PC-3 (cell line): ENCODE measurements around the gene IFT122. TPM values are rescaled to one million over a fixed set of nuclear protein-coding genes. Genes with fewer than 3 reads are reported as not detected.
"Not testable (repeated sequence)": the region's sequence is repeated elsewhere in the genome, so short reads cannot be mapped to it uniquely, and the experiment has no call there.

Source experiments
- ATAC-seq: fragments of 200-7000 bp; cut with Tn5 transposase; 2 replicates; pipeline ENCODE4 v1.9.1; 2020; ENCODE audit warnings: mild to moderate bottlenecking, moderate library complexity
- BruUV-seq: library from RNA; stranded (reverse); fragments of 400-500 nt; replicated peaks from 2 replicates; lab custom pipeline; 2021; lab: Mats Ljungman, UMichigan
- CTCF ChIA-PET: fragments of 300-600 bp; sonication (Branson Sonifier 250); formaldehyde crosslinking; loops from one replicate; lab custom pipeline; 2022; ENCODE audit warnings: antibody characterized with exemption; lab: Charles Lee
- POLR2A ChIA-PET: fragments of 300-600 bp; sonication (Branson Sonifier 250); formaldehyde crosslinking; loops from one replicate; lab custom pipeline; 2022; ENCODE audit warnings: antibody characterized with exemption; ENCODE audit not compliant: unreplicated experiment; lab: Charles Lee
- DNase-seq: peaks from one replicate; pipeline ENCODE4 v3.0.0-alpha.2; 2015
- H2AFZ ChIP-seq: fragments of 300-600 bp; sonication (generic); 2 replicates; pipeline ENCODE4 v1.6.0; 2016; ENCODE audit warnings: antibody characterized with exemption, low read length
- H3F3A ChIP-seq: fragments of 300-600 bp; sonication (generic); one replicate; pipeline ENCODE4 v1.6.0; 2017; ENCODE audit warnings: antibody characterized with exemption, low read length, control low read depth, mild to moderate bottlenecking; ENCODE audit not compliant: unreplicated experiment
- H3K27ac ChIP-seq: fragments of 300-600 bp; sonication (generic); 2 replicates; pipeline ENCODE4 v1.5.1; 2016; ENCODE audit warnings: mild to moderate bottlenecking, low read length
- H3K27me3 ChIP-seq: fragments of 300-600 bp; sonication (generic); 2 replicates; pipeline ENCODE4 v1.6.1; 2016; ENCODE audit warnings: low read length, mixed read lengths
- H3K36me3 ChIP-seq: fragments of 300-600 bp; sonication (generic); 2 replicates; pipeline ENCODE4 v1.6.1; 2016; ENCODE audit warnings: low read depth, mixed run types, low read length, mixed read lengths
- H3K4me1 ChIP-seq: fragments of 300-600 bp; sonication (generic); 2 replicates; pipeline ENCODE4 v1.5.1; 2016; ENCODE audit warnings: low read length; ENCODE audit not compliant: insufficient read depth
- H3K4me2 ChIP-seq: fragments of 300-600 bp; sonication (generic); 2 replicates; pipeline ENCODE4 v1.6.0; 2016; ENCODE audit warnings: low read length
- H3K4me3 ChIP-seq: fragments of 300-600 bp; sonication (generic); 2 replicates; pipeline ENCODE4 v1.5.1; 2016; ENCODE audit warnings: mild to moderate bottlenecking, low read length, mixed read lengths
- H3K79me2 ChIP-seq: fragments of 300-600 bp; sonication (generic); 2 replicates; pipeline ENCODE4 v1.6.1; 2017; ENCODE audit warnings: low read length, mixed read lengths
- H3K9ac ChIP-seq: fragments of 300-600 bp; sonication (generic); 2 replicates; pipeline ENCODE4 v1.6.0; 2016; ENCODE audit warnings: mild to moderate bottlenecking, low read length
- H3K9me2 ChIP-seq: fragments of 300-600 bp; sonication (generic); replicated peaks from 2 replicates; pipeline ENCODE4 v1.6.1; 2016; ENCODE audit warnings: mixed run types, low read length, mixed read lengths
- H3K9me3 ChIP-seq: fragments of 300-600 bp; sonication (generic); 2 replicates; pipeline ENCODE4 v1.6.1; 2016; ENCODE audit warnings: low read length, mixed read lengths
- H4K20me1 ChIP-seq: fragments of 300-600 bp; sonication (generic); 2 replicates; pipeline ENCODE4 v1.6.1; 2016; ENCODE audit warnings: low read length, mixed read lengths
- CTCF ChIP-seq: fragments of 300-600 bp; sonication (generic); conservative IDR thresholded peaks from 2 replicates; pipeline ENCODE4 v1.5.1; 2017; ENCODE audit warnings: antibody characterized with exemption, low read depth, mild to moderate bottlenecking, low read length
- EZH2 ChIP-seq: fragments of 300-600 bp; sonication (generic); IDR thresholded peaks from one replicate; pipeline ENCODE4 v1.6.1; 2017; ENCODE audit warnings: antibody characterized with exemption, mild to moderate bottlenecking, low read length; ENCODE audit not compliant: unreplicated experiment
- EZH2phosphoT487 ChIP-seq: fragments of 300-600 bp; sonication (generic); IDR thresholded peaks from 2 replicates; pipeline ENCODE4 v1.6.1; 2018; ENCODE audit warnings: mild to moderate bottlenecking, antibody characterized with exemption, low read length, borderline replicate concordance
- intact Hi-C: fragments of 100-400 bp; cut with micrococcal nuclease; formaldehyde crosslinking; loops from 2 replicates; pipeline ENCODE4 v1.9.0; 2023
- total RNA-seq: library from RNA; depleted of rRNA; stranded (reverse); fragments of >200 nt; gene quantifications from 2 replicates; pipeline ENCODE4 v1.2.3, GENCODE V29; 2014

The IFT122 gene
- total RNA-seq, 1 experiment from 2014 or later, result 10.2 TPM

GRCh38 chr3:129475863-129476262, 35.8 kb downstream of the IFT122 start:
- no peaks in the 10 kb centered on the region for H3K79me2 ChIP-seq
- H4K20me1 ChIP-seq, result no peaks in the 10 kb centered on the region
- no peaks in the 10 kb centered on the region for H3K27me3 ChIP-seq
- no peak overlapping the region for H3K27ac ChIP-seq
- DNase-seq, result no peak
- H3K4me2 ChIP-seq, result no peak overlapping the region
- no peak for ATAC-seq
- no peaks in the 10 kb centered on the region for H3K9me3 ChIP-seq
- H3K4me3 ChIP-seq, result no peak overlapping the region
- no TSS peak for BruUV-seq
- intact Hi-C loops, result no loop called here
- ChIA-PET POLR2A (no interaction called here), CTCF (interaction anchor here (0.6 kb wide), 1 partner anchor 14 kb away, joined by 3 read pairs; no protein-coding TSS in a partner anchor)
- no peaks in the 10 kb centered on the region for H3K9me2 ChIP-seq
- H3K9ac ChIP-seq, result no peak overlapping the region
- H3K4me1 ChIP-seq, result no peaks in the 10 kb centered on the region
- H2AFZ ChIP-seq, result no peak overlapping the region
- H3K36me3 ChIP-seq, result no peaks in the 10 kb centered on the region
- no peaks in the 10 kb centered on the region for H3F3A ChIP-seq
- TF ChIP-seq CTCF (no peak), EZH2 (no peak), EZH2phosphoT487 (no peak)

- H2AFZ ChIP-seq, result no peak overlapping the region
- no peaks in the 10 kb centered on the region for H3K36me3 ChIP-seq
- POLR2A ChIA-PET, result no interaction called here
- H3K9me3 ChIP-seq, result no peaks in the 10 kb centered on the region
- CTCF ChIA-PET, result no interaction called here
- H3K4me2 ChIP-seq, result no peak overlapping the region
- BruUV-seq, result no TSS peak
- H4K20me1 ChIP-seq, result no peaks in the 10 kb centered on the region
- no peak overlapping the region for H3K4me3 ChIP-seq
- H3K27me3 ChIP-seq, result no peaks in the 10 kb centered on the region
- no peaks in the 10 kb centered on the region for H3K4me1 ChIP-seq
- H3K9ac ChIP-seq, result no peak overlapping the region
- TF ChIP-seq CTCF, result no peak
- no peak for TF ChIP-seq EZH2phosphoT487
- TF ChIP-seq EZH2, result no peak
- no peaks in the 10 kb centered on the region for H3K79me2 ChIP-seq
- no peaks in the 10 kb centered on the region for H3F3A ChIP-seq
- no peaks in the 10 kb centered on the region for H3K9me2 ChIP-seq
- no peak for ATAC-seq
- H3K27ac ChIP-seq, result no peak overlapping the region
- intact Hi-C loops, result no loop called here
- DNase-seq, result no peak
Observed at GRCh38 chr3:129476586-129476985, 36.6 kb downstream of the IFT122 start.

GRCh38 chr3:129481225-129481765, 41.3 kb downstream of the IFT122 start:
- H3K9ac ChIP-seq, H3K4me2 ChIP-seq, ATAC-seq, H2AFZ ChIP-seq, H3K79me2 ChIP-seq, BruUV-seq, CTCF ChIA-PET, H3K27me3 ChIP-seq, DNase-seq, H3K9me3 ChIP-seq, H3F3A ChIP-seq, H4K20me1 ChIP-seq, H3K9me2 ChIP-seq, H3K36me3 ChIP-seq, H3K27ac ChIP-seq, H3K4me3 ChIP-seq, intact Hi-C loops: not testable (repeated sequence)
- POLR2A ChIA-PET, result interaction anchor here (0.6 kb wide), 1 partner anchor 331 kb away, joined by 4 read pairs; no protein-coding TSS in a partner anchor
- peaks cover 16% of the 10 kb centered on the region for H3K4me1 ChIP-seq
